Esophagus squamous epithelium (tissue), 5 donors: Measurements from ENCODE around the gene VEPH1. TPM values are rescaled to one million over a fixed set of nuclear protein-coding genes. Genes with fewer than 3 reads are reported as not detected.

ENCODE experiments used
- DNase-seq: peaks from one replicate; lab custom pipeline; 2025; lab: John Stamatoyannopoulos, UW
- H3K27ac ChIP-seq, 4 donors: fragments of 200-600 bp; sonication (generic); one replicate each; pipeline ENCODE4 v1.5.1; 2016 to 2019; ENCODE audit warnings: mild to moderate bottlenecking in 1 of 4
- H3K27me3 ChIP-seq, 4 donors: fragments of 200-600 bp; sonication (generic); 1 replicate in 3 of 4; 2 replicates in 1 of 4; pipeline versions ENCODE4 v1.5.1 to v1.6.0; 2017 to 2021; ENCODE audit warnings: antibody characterized with exemption in 1 of 4
- H3K36me3 ChIP-seq, 3 donors: fragments of 200-600 bp; sonication (generic); one replicate each; pipeline ENCODE4 v1.5.1; 2016 to 2019
- H3K4me1 ChIP-seq, 3 donors: fragments of 200-600 bp; sonication (generic); one replicate each; pipeline ENCODE4 v1.5.1; 2017 to 2019
- H3K4me3 ChIP-seq, 4 donors: fragments of 200-600 bp; sonication (generic); 1 replicate in 3 of 4; 2 replicates in 1 of 4; pipeline ENCODE4 v1.5.1; 2016 to 2019; ENCODE audit warnings: mild to moderate bottlenecking in 2 of 4, moderate library complexity in 1 of 4
- H3K9me3 ChIP-seq, 3 donors: fragments of 200-600 bp; sonication (generic); one replicate each; pipeline ENCODE4 v1.5.1; 2016 to 2019
- CTCF ChIP-seq, 6 experiments: fragments of 450-650 bp in 4 of 6; fragments of 200-600 bp in 2 of 6; sonication (generic) in 2 of 6; IDR thresholded peaks; one replicate each; pipeline ENCODE4 v1.5.1; 2016 to 2019; ENCODE audit warnings: antibody characterized with exemption in 6 of 6, mild to moderate bottlenecking in 4 of 6, moderate library complexity in 4 of 6
- POLR2A ChIP-seq, 4 donors: fragments of 450-650 bp; IDR thresholded peaks; one replicate each; pipeline ENCODE4 v1.6.1; 2017; ENCODE audit warnings: antibody characterized with exemption in 4 of 4, mild to moderate bottlenecking in 4 of 4, moderate library complexity in 3 of 4
- WGBS, 2 donors: methylation state at CpG; one replicate each; pipeline ENCODE4 v1.1.5; 2018; 5-methylcytosine and 5-hydroxymethylcytosine counted together
- intact Hi-C: fragments of 100-400 bp; cut with DNase I; formaldehyde crosslinking; loops from one replicate; pipeline ENCODE4 v1.15.0; 2022
- total RNA-seq, 4 donors: library from RNA; depleted of rRNA; stranded (reverse); fragments of >200 nt; gene quantifications; one replicate each; pipeline ENCODE4 v1.1.0, GENCODE V29; 2016
- donor health status: DM: yes; HTN: yes; CAD: no.

Gene VEPH1
- total RNA-seq, 4 donors from 2014 or later, result not detected

GRCh38 chr3:157233923-157234322 lies 269.3 kb downstream of the VEPH1 start:
- Histone ChIP-seq H3K4me1 (no peaks in the 10 kb centered on the region), H3K9me3 (no peaks in the 10 kb centered on the region), H3K4me3 (no peak overlapping the region), H3K36me3 (no peaks in the 10 kb centered on the region), H3K27me3 (no peaks in the 10 kb centered on the region), H3K27ac (no peak overlapping the region)
- no peak for DNase-seq
- intact Hi-C loops, result no loop called here
- WGBS, 2 donors, result 76 to 88% methylated on average over 5 of the region's 5 CpGs
- TF ChIP-seq POLR2A (IDR thresholded peaks at IDR 0.05), result no peak
- TF ChIP-seq CTCF (IDR thresholded peaks at IDR 0.05), result no peak

GRCh38 chr3:157232141-157232540 lies 271.1 kb downstream of the VEPH1 start:
- TF ChIP-seq CTCF (IDR thresholded peaks at IDR 0.05), result no peak
- TF ChIP-seq POLR2A (IDR thresholded peaks at IDR 0.05), result no peak
- Histone ChIP-seq H3K27ac (no peak overlapping the region), H3K9me3 (no peaks in the 10 kb centered on the region), H3K4me1 (no peaks in the 10 kb centered on the region), H3K36me3 (no peaks in the 10 kb centered on the region), H3K27me3 (no peaks in the 10 kb centered on the region), H3K4me3 (no peak overlapping the region)
- WGBS, 2 donors, result 81 to 89% methylated on average over 3 of the region's 3 CpGs
- intact Hi-C loops, result no loop called here
- DNase-seq, result no peak

GRCh38 chr3:157231071-157231470 lies 272.1 kb downstream of the VEPH1 start:
- intact Hi-C loops, result no loop called here
- no peak for DNase-seq
- TF ChIP-seq POLR2A (IDR thresholded peaks at IDR 0.05), result no peak
- no peak for TF ChIP-seq CTCF (IDR thresholded peaks at IDR 0.05)
- Histone ChIP-seq H3K27ac (no peak overlapping the region), H3K9me3 (no peaks in the 10 kb centered on the region), H3K4me1 (no peaks in the 10 kb centered on the region), H3K27me3 (no peaks in the 10 kb centered on the region), H3K4me3 (no peak overlapping the region), H3K36me3 (no peaks in the 10 kb centered on the region)
- WGBS, 2 donors, result 73 to 92% methylated on average over 3 of the region's 3 CpGs

GRCh38 chr3:157226173-157226847 lies 276.9 kb downstream of the VEPH1 start:
- H3K9me3 ChIP-seq, result no peaks in the 10 kb centered on the region
- no peaks in the 10 kb centered on the region for H3K4me1 ChIP-seq
- H3K27ac ChIP-seq, result no peak overlapping the region
- intact Hi-C loops, result no loop called here
- no peaks in the 10 kb centered on the region for H3K36me3 ChIP-seq
- no peaks in the 10 kb centered on the region for H3K27me3 ChIP-seq
- TF ChIP-seq CTCF (IDR thresholded peaks at IDR 0.05) (no peak), POLR2A (IDR thresholded peaks at IDR 0.05) (no peak)
- DNase-seq, result no peak
- 70 to 76% methylated on average over 3 of the region's 3 CpGs for WGBS, 2 donors
- H3K4me3 ChIP-seq, result no peak overlapping the region

- intact Hi-C loops, result no loop called here
- Histone ChIP-seq H3K36me3 (no peaks in the 10 kb centered on the region), H3K27ac (no peak overlapping the region), H3K27me3 (no peaks in the 10 kb centered on the region), H3K4me3 (no peak overlapping the region), H3K4me1 (no peaks in the 10 kb centered on the region), H3K9me3 (no peaks in the 10 kb centered on the region)
- no peak for DNase-seq
- no peak for TF ChIP-seq POLR2A (IDR thresholded peaks at IDR 0.05)
- no peak for TF ChIP-seq CTCF (IDR thresholded peaks at IDR 0.05)
- 85 to 96% methylated on average over 1 of the region's 1 CpG for WGBS, 2 donors
These were observed 278.2 kb downstream of the VEPH1 start for GRCh38 chr3:157225001-157225400.
